AG09319 (cell line): ENCODE data around the gene CTNNB1.

ENCODE experiments used
- DNase-seq: peaks from one replicate; pipeline ENCODE4 v3.0.0-alpha.2; 2010; ENCODE audit warnings: low read depth; ENCODE audit errors: extremely low read depth
- CTCF ChIP-seq: IDR thresholded peaks from 2 replicates; pipeline ENCODE4 v1.5.1; 2011; ENCODE audit warnings: low read depth, mild to moderate bottlenecking, inconsistent platforms, low read length, moderate library complexity

CTNNB1 gene

GRCh38 chr3:41208507-41209220, 9.4 kb downstream of the CTNNB1 start:
- no peak for TF ChIP-seq CTCF
- no peak for DNase-seq

GRCh38 chr3:41209646-41210045, 10.3 kb downstream of the CTNNB1 start:
- no peak for DNase-seq
- no peak for TF ChIP-seq CTCF

GRCh38 chr3:41210966-41211365, 11.7 kb downstream of the CTNNB1 start:
- no peak for TF ChIP-seq CTCF
- no peak for DNase-seq

GRCh38 chr3:41212088-41212487, 12.8 kb downstream of the CTNNB1 start:
- DNase-seq = no peak
- no peak for TF ChIP-seq CTCF

GRCh38 chr3:41213588-41213987, 14.3 kb downstream of the CTNNB1 start:
- no peak for DNase-seq
- no peak for TF ChIP-seq CTCF

GRCh38 chr3:41216422-41216821, 17.1 kb downstream of the CTNNB1 start:
- TF ChIP-seq CTCF = no peak
- DNase-seq = no peak

GRCh38 chr3:41216993-41217392, 17.7 kb downstream of the CTNNB1 start:
- TF ChIP-seq CTCF = no peak
- no peak for DNase-seq
